WTC11 (cell line): ENCODE results near the gene RBM8A. TPM values are rescaled to one million over a fixed set of nuclear protein-coding genes. Genes with fewer than 3 reads are reported as not detected.

Experiments used
- ATAC-seq: fragments of 200-7000 bp; cut with Tn5 transposase; 2 replicates; pipeline ENCODE4 v1.10.0; 2021; ENCODE audit warnings: mild to moderate bottlenecking, moderate library complexity
- CTCF ChIA-PET: fragments of 300-600 bp; sonication (Branson Sonifier 250); formaldehyde crosslinking; loops from one replicate; lab custom pipeline; 2021; ENCODE audit warnings: antibody characterized with exemption; lab: Charles Lee
- POLR2A ChIA-PET: fragments of 350-600 bp; sonication (Branson Sonifier 250); formaldehyde crosslinking; loops from one replicate; lab custom pipeline; 2021; ENCODE audit warnings: antibody characterized with exemption; lab: Charles Lee
- DNase-seq: peaks from one replicate; pipeline ENCODE4 v3.0.0; 2021; ENCODE audit warnings: low spot score
- H3K27ac Mint-ChIP-seq: 2 replicates; pipeline ENCODE4 v1.8.0; 2021; ENCODE audit warnings: mixed read lengths
- H3K27me3 Mint-ChIP-seq: 2 replicates; pipeline ENCODE4 v1.8.0; 2021; ENCODE audit warnings: low read depth, mild to moderate bottlenecking, moderate library complexity, mixed read lengths
- H3K36me3 Mint-ChIP-seq: 2 replicates; pipeline ENCODE4 v1.8.0; 2021; ENCODE audit warnings: mixed read lengths
- H3K4me1 Mint-ChIP-seq: 2 replicates; pipeline ENCODE4 v1.8.0; 2022; ENCODE audit warnings: mixed read lengths
- H3K4me3 Mint-ChIP-seq: 2 replicates; pipeline ENCODE4 v1.8.0; 2021; ENCODE audit warnings: mild to moderate bottlenecking, moderate library complexity, mixed read lengths
- H3K9me3 Mint-ChIP-seq: 2 replicates; pipeline ENCODE4 v1.8.0; 2021; ENCODE audit warnings: mixed read lengths
- ATF1 ChIP-seq: sonication (generic); formaldehyde crosslinking; IDR thresholded peaks from 2 replicates; pipeline ENCODE4 v1.8.1; 2023; ENCODE audit warnings: mild to moderate bottlenecking, moderate library complexity, missing genetic modification reagents
- ETV6 ChIP-seq: sonication (generic); formaldehyde crosslinking; IDR thresholded peaks from 2 replicates; pipeline ENCODE4 v1.8.1; 2022; ENCODE audit warnings: mild to moderate bottlenecking, missing genetic modification reagents
- FOXJ3 ChIP-seq: sonication (generic); formaldehyde crosslinking; IDR thresholded peaks from 2 replicates; pipeline ENCODE4 v1.9.0; 2021; ENCODE audit warnings: missing genetic modification reagents, mild to moderate bottlenecking, borderline replicate concordance
- JUN ChIP-seq: sonication (generic); formaldehyde crosslinking; IDR thresholded peaks from 2 replicates; pipeline ENCODE4 v1.8.0; 2023; ENCODE audit warnings: mild to moderate bottlenecking, missing genetic modification reagents
- NFE2L1 ChIP-seq: sonication (generic); formaldehyde crosslinking; IDR thresholded peaks from 2 replicates; pipeline ENCODE4 v1.8.1; 2023; ENCODE audit warnings: missing genetic modification reagents
- NR1H2 ChIP-seq: sonication (generic); formaldehyde crosslinking; IDR thresholded peaks from 2 replicates; pipeline ENCODE4 v1.9.0; 2021; ENCODE audit warnings: mild to moderate bottlenecking, moderate library complexity, missing genetic modification reagents
- PREB ChIP-seq: sonication (generic); formaldehyde crosslinking; IDR thresholded peaks from 2 replicates; pipeline ENCODE4 v1.8.1; 2022; ENCODE audit warnings: mild to moderate bottlenecking, missing genetic modification reagents, moderate library complexity, borderline replicate concordance
- RELA ChIP-seq: sonication (generic); formaldehyde crosslinking; IDR thresholded peaks from 2 replicates; pipeline ENCODE4 v1.8.1; 2022; ENCODE audit warnings: missing genetic modification reagents, mild to moderate bottlenecking, borderline replicate concordance
- RORB ChIP-seq: fragments of 250-450 bp; sonication (Bioruptor Pico); IDR thresholded peaks from 2 replicates; pipeline ENCODE4 v1.9.0; 2021; ENCODE audit warnings: mild to moderate bottlenecking
- SOX15 ChIP-seq: fragments of 250-450 bp; sonication (Bioruptor Pico); IDR thresholded peaks from 2 replicates; pipeline ENCODE4 v1.9.0; 2021; ENCODE audit warnings: mild to moderate bottlenecking
- TCF7 ChIP-seq: sonication (generic); formaldehyde crosslinking; IDR thresholded peaks from 2 replicates; pipeline ENCODE4 v1.8.0; 2022; ENCODE audit warnings: mild to moderate bottlenecking, low read depth, missing genetic modification reagents, moderate library complexity
- TP53 ChIP-seq: sonication (generic); formaldehyde crosslinking; IDR thresholded peaks from 2 replicates; pipeline ENCODE4 v1.8.1; 2023; ENCODE audit warnings: mild to moderate bottlenecking, missing genetic modification reagents
- USF1 ChIP-seq: sonication (generic); formaldehyde crosslinking; IDR thresholded peaks from 2 replicates; pipeline ENCODE4 v1.8.0; 2022; ENCODE audit warnings: mild to moderate bottlenecking, missing genetic modification reagents
- ZNF121 ChIP-seq: sonication (generic); formaldehyde crosslinking; IDR thresholded peaks from 2 replicates; pipeline ENCODE4 v1.8.0; 2023; ENCODE audit warnings: missing genetic modification reagents
- ZNF423 ChIP-seq: fragments of 250-450 bp; sonication (Bioruptor Pico); IDR thresholded peaks from 2 replicates; pipeline ENCODE4 v2.1.2; 2022; ENCODE audit warnings: mild to moderate bottlenecking, moderate library complexity
- ZNF671 ChIP-seq: fragments of 250-450 bp; sonication (Bioruptor Pico); IDR thresholded peaks from 2 replicates; pipeline ENCODE4 v1.8.0; 2021; ENCODE audit warnings: mild to moderate bottlenecking
- total RNA-seq: library from RNA; stranded (reverse); gene quantifications from 3 replicates; pipeline ENCODE4 v1.2.3, GENCODE V29; 2021
- TF ChIP-seq, protein P1 (sequence below): sonication (generic); formaldehyde crosslinking; IDR thresholded peaks from 2 replicates; pipeline ENCODE4 v1.8.1; 2023; ENCODE audit warnings: mild to moderate bottlenecking, missing genetic modification reagents, borderline replicate concordance
- TF ChIP-seq, protein P2 (sequence below): sonication (generic); formaldehyde crosslinking; IDR thresholded peaks from 2 replicates; pipeline ENCODE4 v1.8.0; 2023; ENCODE audit warnings: missing genetic modification reagents, mild to moderate bottlenecking, borderline replicate concordance
- TF ChIP-seq, protein P3 (sequence below): sonication (generic); formaldehyde crosslinking; IDR thresholded peaks from 2 replicates; pipeline ENCODE4 v1.8.0; 2022; ENCODE audit warnings: mild to moderate bottlenecking, missing genetic modification reagents

Gene RBM8A
- total RNA-seq, 1 experiment from 2014 or later = 199 TPM

GRCh38 chr1:145901312-145902021 is 25.8 kb downstream of the RBM8A start (continued):
- TF ChIP-seq, protein P1, sequence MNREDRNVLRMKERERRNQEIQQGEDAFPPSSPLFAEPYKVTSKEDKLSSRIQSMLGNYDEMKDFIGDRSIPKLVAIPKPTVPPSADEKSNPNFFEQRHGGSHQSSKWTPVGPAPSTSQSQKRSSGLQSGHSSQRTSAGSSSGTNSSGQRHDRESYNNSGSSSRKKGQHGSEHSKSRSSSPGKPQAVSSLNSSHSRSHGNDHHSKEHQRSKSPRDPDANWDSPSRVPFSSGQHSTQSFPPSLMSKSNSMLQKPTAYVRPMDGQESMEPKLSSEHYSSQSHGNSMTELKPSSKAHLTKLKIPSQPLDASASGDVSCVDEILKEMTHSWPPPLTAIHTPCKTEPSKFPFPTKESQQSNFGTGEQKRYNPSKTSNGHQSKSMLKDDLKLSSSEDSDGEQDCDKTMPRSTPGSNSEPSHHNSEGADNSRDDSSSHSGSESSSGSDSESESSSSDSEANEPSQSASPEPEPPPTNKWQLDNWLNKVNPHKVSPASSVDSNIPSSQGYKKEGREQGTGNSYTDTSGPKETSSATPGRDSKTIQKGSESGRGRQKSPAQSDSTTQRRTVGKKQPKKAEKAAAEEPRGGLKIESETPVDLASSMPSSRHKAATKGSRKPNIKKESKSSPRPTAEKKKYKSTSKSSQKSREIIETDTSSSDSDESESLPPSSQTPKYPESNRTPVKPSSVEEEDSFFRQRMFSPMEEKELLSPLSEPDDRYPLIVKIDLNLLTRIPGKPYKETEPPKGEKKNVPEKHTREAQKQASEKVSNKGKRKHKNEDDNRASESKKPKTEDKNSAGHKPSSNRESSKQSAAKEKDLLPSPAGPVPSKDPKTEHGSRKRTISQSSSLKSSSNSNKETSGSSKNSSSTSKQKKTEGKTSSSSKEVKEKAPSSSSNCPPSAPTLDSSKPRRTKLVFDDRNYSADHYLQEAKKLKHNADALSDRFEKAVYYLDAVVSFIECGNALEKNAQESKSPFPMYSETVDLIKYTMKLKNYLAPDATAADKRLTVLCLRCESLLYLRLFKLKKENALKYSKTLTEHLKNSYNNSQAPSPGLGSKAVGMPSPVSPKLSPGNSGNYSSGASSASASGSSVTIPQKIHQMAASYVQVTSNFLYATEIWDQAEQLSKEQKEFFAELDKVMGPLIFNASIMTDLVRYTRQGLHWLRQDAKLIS (CRISPR knock-in tag) = no peak
- TF ChIP-seq FOXJ3 (CRISPR knock-in tag) = no peak
- TF ChIP-seq NFE2L1 = no peak
- TF ChIP-seq, protein P2, sequence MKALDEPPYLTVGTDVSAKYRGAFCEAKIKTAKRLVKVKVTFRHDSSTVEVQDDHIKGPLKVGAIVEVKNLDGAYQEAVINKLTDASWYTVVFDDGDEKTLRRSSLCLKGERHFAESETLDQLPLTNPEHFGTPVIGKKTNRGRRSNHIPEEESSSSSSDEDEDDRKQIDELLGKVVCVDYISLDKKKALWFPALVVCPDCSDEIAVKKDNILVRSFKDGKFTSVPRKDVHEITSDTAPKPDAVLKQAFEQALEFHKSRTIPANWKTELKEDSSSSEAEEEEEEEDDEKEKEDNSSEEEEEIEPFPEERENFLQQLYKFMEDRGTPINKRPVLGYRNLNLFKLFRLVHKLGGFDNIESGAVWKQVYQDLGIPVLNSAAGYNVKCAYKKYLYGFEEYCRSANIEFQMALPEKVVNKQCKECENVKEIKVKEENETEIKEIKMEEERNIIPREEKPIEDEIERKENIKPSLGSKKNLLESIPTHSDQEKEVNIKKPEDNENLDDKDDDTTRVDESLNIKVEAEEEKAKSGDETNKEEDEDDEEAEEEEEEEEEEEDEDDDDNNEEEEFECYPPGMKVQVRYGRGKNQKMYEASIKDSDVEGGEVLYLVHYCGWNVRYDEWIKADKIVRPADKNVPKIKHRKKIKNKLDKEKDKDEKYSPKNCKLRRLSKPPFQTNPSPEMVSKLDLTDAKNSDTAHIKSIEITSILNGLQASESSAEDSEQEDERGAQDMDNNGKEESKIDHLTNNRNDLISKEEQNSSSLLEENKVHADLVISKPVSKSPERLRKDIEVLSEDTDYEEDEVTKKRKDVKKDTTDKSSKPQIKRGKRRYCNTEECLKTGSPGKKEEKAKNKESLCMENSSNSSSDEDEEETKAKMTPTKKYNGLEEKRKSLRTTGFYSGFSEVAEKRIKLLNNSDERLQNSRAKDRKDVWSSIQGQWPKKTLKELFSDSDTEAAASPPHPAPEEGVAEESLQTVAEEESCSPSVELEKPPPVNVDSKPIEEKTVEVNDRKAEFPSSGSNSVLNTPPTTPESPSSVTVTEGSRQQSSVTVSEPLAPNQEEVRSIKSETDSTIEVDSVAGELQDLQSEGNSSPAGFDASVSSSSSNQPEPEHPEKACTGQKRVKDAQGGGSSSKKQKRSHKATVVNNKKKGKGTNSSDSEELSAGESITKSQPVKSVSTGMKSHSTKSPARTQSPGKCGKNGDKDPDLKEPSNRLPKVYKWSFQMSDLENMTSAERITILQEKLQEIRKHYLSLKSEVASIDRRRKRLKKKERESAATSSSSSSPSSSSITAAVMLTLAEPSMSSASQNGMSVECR (CRISPR knock-in tag) = no peak
- no peak for TF ChIP-seq ETV6 (CRISPR knock-in tag)

DNA sequence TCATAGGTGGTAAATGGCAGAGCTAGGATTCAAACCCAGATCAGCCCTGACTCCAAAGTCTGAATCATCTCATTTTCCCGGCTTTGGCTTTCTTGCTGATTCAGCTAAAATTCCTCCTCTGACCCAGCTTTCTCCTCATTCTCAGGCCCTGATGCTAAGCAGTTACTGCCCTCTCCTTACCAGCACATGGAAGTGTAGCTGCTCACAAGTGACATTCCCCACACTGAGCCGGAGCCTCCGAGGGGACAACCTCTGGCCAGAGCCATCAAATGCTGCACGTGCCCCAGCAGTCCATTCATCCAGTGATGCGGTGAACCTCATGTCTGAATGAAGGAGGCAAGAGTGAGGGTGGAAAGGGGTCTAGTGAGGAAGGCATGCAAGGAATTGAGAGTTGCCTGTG is 28.5 kb downstream of the RBM8A start:
- no peak overlapping the region for H3K4me3 Mint-ChIP-seq
- TF ChIP-seq RORB = no peak
- TF ChIP-seq USF1 (CRISPR knock-in tag) = no peak
- no peak for TF ChIP-seq TP53 (CRISPR knock-in tag)
- no peak for TF ChIP-seq TCF7 (CRISPR knock-in tag)
- no peak for TF ChIP-seq ZNF423
- TF ChIP-seq, protein P3, sequence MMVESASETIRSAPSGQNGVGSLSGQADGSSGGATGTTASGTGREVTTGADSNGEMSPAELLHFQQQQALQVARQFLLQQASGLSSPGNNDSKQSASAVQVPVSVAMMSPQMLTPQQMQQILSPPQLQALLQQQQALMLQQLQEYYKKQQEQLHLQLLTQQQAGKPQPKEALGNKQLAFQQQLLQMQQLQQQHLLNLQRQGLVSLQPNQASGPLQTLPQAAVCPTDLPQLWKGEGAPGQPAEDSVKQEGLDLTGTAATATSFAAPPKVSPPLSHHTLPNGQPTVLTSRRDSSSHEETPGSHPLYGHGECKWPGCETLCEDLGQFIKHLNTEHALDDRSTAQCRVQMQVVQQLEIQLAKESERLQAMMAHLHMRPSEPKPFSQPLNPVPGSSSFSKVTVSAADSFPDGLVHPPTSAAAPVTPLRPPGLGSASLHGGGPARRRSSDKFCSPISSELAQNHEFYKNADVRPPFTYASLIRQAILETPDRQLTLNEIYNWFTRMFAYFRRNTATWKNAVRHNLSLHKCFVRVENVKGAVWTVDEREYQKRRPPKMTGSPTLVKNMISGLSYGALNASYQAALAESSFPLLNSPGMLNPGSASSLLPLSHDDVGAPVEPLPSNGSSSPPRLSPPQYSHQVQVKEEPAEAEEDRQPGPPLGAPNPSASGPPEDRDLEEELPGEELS (CRISPR knock-in tag) = no peak
- no peak for TF ChIP-seq RELA (CRISPR knock-in tag)
- TF ChIP-seq PREB (CRISPR knock-in tag) = no peak
- TF ChIP-seq SOX15 (CRISPR knock-in tag) = no peak
- TF ChIP-seq JUN (CRISPR knock-in tag) = no peak
- no peak for TF ChIP-seq ZNF121 (CRISPR knock-in tag)
- TF ChIP-seq ZNF671 = no peak
- TF ChIP-seq NR1H2 (CRISPR knock-in tag) = no peak
- TF ChIP-seq ATF1 = no peak

More for the DNA sequence above, 28.5 kb downstream of the RBM8A start:
- Mint-ChIP-seq H3K36me3 (no peaks in the 10 kb centered on the region), H3K27ac (no peak overlapping the region), H3K9me3 (no peaks in the 10 kb centered on the region), H3K27me3 (peaks cover 25% of the 10 kb centered on the region), H3K4me1 (no peaks in the 10 kb centered on the region)
- POLR2A ChIA-PET = no interaction called here
- CTCF ChIA-PET = interaction anchor here (1.4 kb wide), 1 partner anchor 53 kb away, joined by 3 read pairs; the partner anchor contains the start of gene NUDT17
- no peak for DNase-seq
- no peak for ATAC-seq
